GM12892 (cell line): ENCODE results near the gene TBC1D20.

Experiments
- POLR2A ChIP-seq: IDR thresholded peaks from 2 replicates; pipeline ENCODE4 v1.6.1; 2011; ENCODE audit warnings: low read depth, low read length, control low read depth
- POLR2AphosphoS5 ChIP-seq: IDR thresholded peaks from 2 replicates; pipeline ENCODE4 v1.6.1; 2011; ENCODE audit warnings: low read depth, low read length, control low read depth
- TAF1 ChIP-seq: IDR thresholded peaks from 2 replicates; pipeline ENCODE4 v1.6.1; 2011; ENCODE audit warnings: low read depth, mild to moderate bottlenecking, control low read depth, low read length, borderline replicate concordance

- no peak for TF ChIP-seq POLR2A
- no peak for TF ChIP-seq POLR2AphosphoS5
- no peak for TF ChIP-seq TAF1
Measured at GRCh38 chr20:406200-407132, 55.9 kb downstream of the TBC1D20 start.
